Measurements from ENCODE around the gene ZCCHC12.

The ZCCHC12 gene

DNA sequence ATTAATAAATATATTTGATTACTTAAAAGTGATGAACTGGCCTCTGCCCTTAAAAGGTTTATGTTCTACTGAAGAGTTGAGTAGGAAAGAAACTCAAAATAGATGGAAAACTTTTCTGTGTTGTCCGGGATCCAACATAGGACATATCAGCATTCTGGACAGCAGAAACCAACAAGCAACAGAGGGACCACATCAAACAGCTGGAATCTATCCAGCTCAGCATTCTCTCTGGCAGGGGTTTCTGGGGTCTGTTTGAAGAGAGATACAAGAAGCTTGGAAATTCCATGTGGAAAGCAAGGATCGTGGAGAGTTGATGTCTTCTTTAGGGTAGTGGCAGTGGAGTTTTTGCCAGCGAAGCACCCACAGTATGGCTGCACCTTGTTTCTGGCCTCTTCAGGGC, 43.6 kb downstream of the ZCCHC12 start:
- no peak for DNase-seq (ENCODE audit: low spot score)

DNA sequence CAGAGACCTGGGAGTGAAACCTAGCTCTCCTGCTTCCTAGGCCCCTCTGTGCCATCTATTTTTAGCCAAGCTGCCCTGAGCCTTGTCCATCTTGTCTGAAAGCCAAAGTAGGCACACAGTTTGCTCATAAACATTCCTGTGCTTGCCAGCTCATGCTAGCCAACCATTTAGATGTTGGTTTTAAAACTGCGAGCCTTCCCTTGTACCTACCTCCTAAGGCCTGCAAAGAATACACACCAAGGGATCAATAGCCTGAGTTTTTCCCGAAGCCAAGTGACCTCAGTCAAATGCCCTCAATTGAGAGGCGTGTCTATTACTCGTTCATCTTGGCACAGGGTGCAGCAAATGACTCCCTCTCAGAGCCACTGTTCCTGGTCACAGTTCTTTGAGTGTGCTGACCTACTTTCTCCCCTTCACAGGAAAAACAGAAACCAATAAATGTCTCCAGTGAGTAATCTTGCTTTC, 48.5 kb downstream of the ZCCHC12 start:
- DNase-seq (ENCODE audit: low spot score), result no peak

All from hematopoietic multipotent progenitor cell treated with erythropoietin and hydrocortisone succinate and interleukin-3 and kit ligand, for 15 days (in vitro differentiated cells).